G401.6 (cell line): ENCODE data around the gene EXPH5.
A peak's percentile ranks its signal among the peaks of the same experiment; 100 is the strongest.
"Not testable (repeated sequence)": the region's sequence is repeated elsewhere in the genome, so short reads cannot be mapped to it uniquely, and the experiment has no call there.

Experiments used
- FAIRE-seq: peaks from 2 replicates; lab custom pipeline; 2012; peaks lifted over from hg19 to GRCh38; lab: Jason Lieb, UNC

EXPH5 gene

GRCh38 chr11:108599978-108600377 is 6.4 kb upstream of the EXPH5 start:
- no peak for FAIRE-seq

GRCh38 chr11:108597736-108598355 is 4.3 kb upstream of the EXPH5 start:
- no peak for FAIRE-seq

- no peak for FAIRE-seq
Measured at GRCh38 chr11:108596701-108597100, 3.1 kb upstream of the EXPH5 start.

GRCh38 chr11:108593923-108594434 is 411 bp upstream of the EXPH5 start:
- FAIRE-seq = no peak

- no peak for FAIRE-seq
Measured at GRCh38 chr11:108592591-108593213, 866 bp downstream of the EXPH5 start.

- FAIRE-seq = no peak
Measured at GRCh38 chr11:108591893-108592292, 1.7 kb downstream of the EXPH5 start.

- no peak for FAIRE-seq
Measured at GRCh38 chr11:108589136-108589535, 4.4 kb downstream of the EXPH5 start.

- no peak for FAIRE-seq
Measured at GRCh38 chr11:108588287-108588686, 5.3 kb downstream of the EXPH5 start.

- no peak for FAIRE-seq
Measured at GRCh38 chr11:108587109-108587508, 6.5 kb downstream of the EXPH5 start.

- FAIRE-seq = no peak
Measured at GRCh38 chr11:108586600-108586999, 7.0 kb downstream of the EXPH5 start.

- not testable (repeated sequence) for FAIRE-seq
Measured at GRCh38 chr11:108586185-108586584, 7.4 kb downstream of the EXPH5 start.

GRCh38 chr11:108584973-108585372 is 8.6 kb downstream of the EXPH5 start:
- FAIRE-seq = no peak

- FAIRE-seq = no peak
Measured at GRCh38 chr11:108580645-108581044, 12.9 kb downstream of the EXPH5 start.

GRCh38 chr11:108580043-108580442 is 13.5 kb downstream of the EXPH5 start:
- no peak for FAIRE-seq

GRCh38 chr11:108576523-108576922 is 17.0 kb downstream of the EXPH5 start:
- peak; percentile 42 for FAIRE-seq

GRCh38 chr11:108574675-108575074 is 18.9 kb downstream of the EXPH5 start:
- no peak for FAIRE-seq

GRCh38 chr11:108571001-108571400 is 22.6 kb downstream of the EXPH5 start:
- no peak for FAIRE-seq

GRCh38 chr11:108569896-108570295 is 23.7 kb downstream of the EXPH5 start:
- FAIRE-seq = no peak

GRCh38 chr11:108568195-108568858 is 25.2 kb downstream of the EXPH5 start:
- FAIRE-seq = no peak

GRCh38 chr11:108565653-108566052 is 27.9 kb downstream of the EXPH5 start:
- no peak for FAIRE-seq

GRCh38 chr11:108562746-108563581 is 30.6 kb downstream of the EXPH5 start:
- FAIRE-seq = no peak

- no peak for FAIRE-seq
Measured at GRCh38 chr11:108561535-108561991, 32.0 kb downstream of the EXPH5 start.
